Purkinje cell (primary cell): ENCODE results near the gene INTS1. TPM values are rescaled to one million over a fixed set of nuclear protein-coding genes. Genes with fewer than 3 reads are reported as not detected.

Experiments
- polyA plus RNA-seq: library from polyadenylated mRNA; unstranded; fragments of >200 nt; fragmentation: Nextera tagmentation; gene quantifications from 2 replicates; pipeline ENCODE4 v1.2.1, GENCODE V29; 2014

Gene INTS1, protein sequence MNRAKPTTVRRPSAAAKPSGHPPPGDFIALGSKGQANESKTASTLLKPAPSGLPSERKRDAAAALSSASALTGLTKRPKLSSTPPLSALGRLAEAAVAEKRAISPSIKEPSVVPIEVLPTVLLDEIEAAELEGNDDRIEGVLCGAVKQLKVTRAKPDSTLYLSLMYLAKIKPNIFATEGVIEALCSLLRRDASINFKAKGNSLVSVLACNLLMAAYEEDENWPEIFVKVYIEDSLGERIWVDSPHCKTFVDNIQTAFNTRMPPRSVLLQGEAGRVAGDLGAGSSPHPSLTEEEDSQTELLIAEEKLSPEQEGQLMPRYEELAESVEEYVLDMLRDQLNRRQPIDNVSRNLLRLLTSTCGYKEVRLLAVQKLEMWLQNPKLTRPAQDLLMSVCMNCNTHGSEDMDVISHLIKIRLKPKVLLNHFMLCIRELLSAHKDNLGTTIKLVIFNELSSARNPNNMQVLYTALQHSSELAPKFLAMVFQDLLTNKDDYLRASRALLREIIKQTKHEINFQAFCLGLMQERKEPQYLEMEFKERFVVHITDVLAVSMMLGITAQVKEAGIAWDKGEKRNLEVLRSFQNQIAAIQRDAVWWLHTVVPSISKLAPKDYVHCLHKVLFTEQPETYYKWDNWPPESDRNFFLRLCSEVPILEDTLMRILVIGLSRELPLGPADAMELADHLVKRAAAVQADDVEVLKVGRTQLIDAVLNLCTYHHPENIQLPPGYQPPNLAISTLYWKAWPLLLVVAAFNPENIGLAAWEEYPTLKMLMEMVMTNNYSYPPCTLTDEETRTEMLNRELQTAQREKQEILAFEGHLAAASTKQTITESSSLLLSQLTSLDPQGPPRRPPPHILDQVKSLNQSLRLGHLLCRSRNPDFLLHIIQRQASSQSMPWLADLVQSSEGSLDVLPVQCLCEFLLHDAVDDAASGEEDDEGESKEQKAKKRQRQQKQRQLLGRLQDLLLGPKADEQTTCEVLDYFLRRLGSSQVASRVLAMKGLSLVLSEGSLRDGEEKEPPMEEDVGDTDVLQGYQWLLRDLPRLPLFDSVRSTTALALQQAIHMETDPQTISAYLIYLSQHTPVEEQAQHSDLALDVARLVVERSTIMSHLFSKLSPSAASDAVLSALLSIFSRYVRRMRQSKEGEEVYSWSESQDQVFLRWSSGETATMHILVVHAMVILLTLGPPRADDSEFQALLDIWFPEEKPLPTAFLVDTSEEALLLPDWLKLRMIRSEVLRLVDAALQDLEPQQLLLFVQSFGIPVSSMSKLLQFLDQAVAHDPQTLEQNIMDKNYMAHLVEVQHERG (N-terminal part only)
- polyA plus RNA-seq, result 0.32 and 0.44 TPM in 2 replicates

DNA sequence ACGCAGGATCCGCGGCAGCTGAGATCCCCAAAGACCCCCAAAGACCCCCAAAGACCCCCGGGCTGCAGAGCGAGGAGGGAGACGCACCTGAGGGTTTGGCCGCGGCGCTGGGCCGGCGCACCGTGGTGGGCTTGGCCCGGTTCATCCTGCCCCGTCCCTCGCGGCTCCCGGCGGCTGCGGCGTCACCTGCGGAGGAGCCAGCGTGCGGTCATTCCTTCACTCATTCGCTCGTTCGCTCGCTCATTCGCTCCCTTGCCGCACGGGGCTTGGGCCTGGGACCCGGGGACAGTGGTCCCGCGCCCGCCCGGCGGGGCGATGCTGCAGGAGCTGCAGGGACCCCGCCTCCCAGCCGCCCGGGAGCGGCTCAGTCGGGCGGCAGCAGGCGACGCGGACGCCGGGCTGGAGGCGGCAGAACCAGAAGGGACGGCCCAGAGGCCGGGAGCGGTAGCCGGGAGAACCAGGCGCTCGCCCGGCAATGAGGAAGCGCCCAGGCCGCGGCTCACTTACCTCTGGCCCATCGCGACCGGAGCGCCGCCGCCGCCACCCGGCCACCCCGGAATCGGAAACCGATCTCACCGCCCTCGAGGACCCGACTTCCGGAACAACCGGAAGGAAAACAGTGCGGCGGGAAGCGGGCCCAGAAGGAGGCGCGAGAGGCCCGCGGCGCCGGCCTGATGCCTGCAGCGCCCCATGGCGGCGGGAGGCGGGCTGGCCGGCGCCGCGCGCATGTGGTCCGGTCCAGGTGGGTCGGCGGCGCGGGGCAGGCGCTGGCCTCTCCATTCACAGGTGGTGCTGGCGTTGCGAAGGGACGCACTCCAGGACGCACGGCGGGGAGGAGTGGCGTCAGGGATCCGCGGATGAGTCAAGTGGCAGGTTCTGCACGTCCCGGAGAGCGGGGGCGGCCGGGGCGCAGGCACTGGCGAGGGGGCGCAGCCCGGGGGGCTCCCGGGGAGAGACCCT, at the start of gene INTS1:
INTS1 (minus strand) TSS at position 574 of the 960 bp plus-strand sequence; CDS start at position 145, 429 bp downstream.

GRCh38 chr7:1458683-1459511, 45.3 kb downstream of the INTS1 start, which contains the start of gene MICALL2:
MICALL2 (minus strand) TSS chr7:1459470; CDS start chr7:1459326, 144 bp downstream.

Other genes starting within 250 kb of the INTS1 start
- gene MICALL2, start 44.9 kb downstream of the INTS1 start, polyA plus RNA-seq, result 1.6 and 2.8 TPM in 2 replicates
- 0.28 TPM in 1 of 2 replicates, not detected in the other for gene MAFK, start 26.3 kb upstream of the INTS1 start, polyA plus RNA-seq
- not detected in 2 replicates for gene TMEM184A, start 51.8 kb upstream of the INTS1 start, polyA plus RNA-seq
- 21.5 and 24.9 TPM in 2 replicates for gene PSMG3, start 65.6 kb upstream of the INTS1 start, polyA plus RNA-seq
- gene ELFN1, start 165.9 kb upstream of the INTS1 start, polyA plus RNA-seq, result 0.23 TPM in 1 of 2 replicates, not detected in the other